Body of pancreas (tissue), 4 donors: ENCODE measurements around the gene NLRP6.

Experiments used
- CTCF ChIP-seq, 7 experiments: fragments of 450-650 bp in 4 of 7; fragments of 200-600 bp in 3 of 7; sonication (generic) in 3 of 7; IDR thresholded peaks; one replicate each; pipeline ENCODE4 v1.5.1; 2016 to 2019; ENCODE audit warnings: antibody characterized with exemption in 7 of 7
- POLR2A ChIP-seq, 3 donors: fragments of 450-650 bp; IDR thresholded peaks; one replicate each; pipeline ENCODE4 v1.6.1; 2016; ENCODE audit warnings: antibody characterized with exemption in 3 of 3, mild to moderate bottlenecking in 2 of 3

- no peak for TF ChIP-seq CTCF (IDR thresholded peaks at IDR 0.05)
- no peak for TF ChIP-seq POLR2A (IDR thresholded peaks at IDR 0.05)
Observed at GRCh38 chr11:282630-283360, 4.6 kb downstream of the NLRP6 start.
